WTC11 (cell line): ENCODE results near the gene TREX2.
"Not testable (repeated sequence)": the region's sequence is repeated elsewhere in the genome, so short reads cannot be mapped to it uniquely, and the experiment has no call there.

Experiments used
- AFF4 ChIP-seq: sonication (generic); formaldehyde crosslinking; IDR thresholded peaks from 2 replicates; pipeline ENCODE4 v1.8.1; 2023; ENCODE audit warnings: mild to moderate bottlenecking, missing genetic modification reagents, borderline replicate concordance
- ATF3 ChIP-seq: sonication (generic); formaldehyde crosslinking; conservative IDR thresholded peaks from 2 replicates; pipeline ENCODE4 v1.8.1; 2022; ENCODE audit warnings: mild to moderate bottlenecking, missing genetic modification reagents
- ATF6 ChIP-seq: sonication (generic); formaldehyde crosslinking; IDR thresholded peaks from 2 replicates; pipeline ENCODE4 v1.8.1; 2023; ENCODE audit warnings: mild to moderate bottlenecking, missing genetic modification reagents
- CTCF ChIP-seq: fragments of 200-600 bp; IDR thresholded peaks from 2 replicates; pipeline ENCODE4 v1.8.0; 2022; ENCODE audit warnings: antibody characterized with exemption
- MAX ChIP-seq: sonication (generic); formaldehyde crosslinking; IDR thresholded peaks from 2 replicates; pipeline ENCODE4 v1.8.0; 2022; ENCODE audit warnings: mild to moderate bottlenecking, missing genetic modification reagents
- NR3C1 ChIP-seq: sonication (generic); formaldehyde crosslinking; conservative IDR thresholded peaks from 2 replicates; pipeline ENCODE4 v1.8.1; 2023; ENCODE audit warnings: low read depth, mild to moderate bottlenecking, missing genetic modification reagents
- TEAD4 ChIP-seq: sonication (generic); formaldehyde crosslinking; IDR thresholded peaks from 2 replicates; pipeline ENCODE4 v1.8.0; 2022; ENCODE audit warnings: mild to moderate bottlenecking, missing genetic modification reagents
- ZNF138 ChIP-seq: sonication (generic); formaldehyde crosslinking; conservative IDR thresholded peaks from 2 replicates; pipeline ENCODE4 v1.8.1; 2022; ENCODE audit warnings: mild to moderate bottlenecking, moderate library complexity, missing genetic modification reagents

GRCh38 chrX:153404333-153404732 lies 41.5 kb downstream of the TREX2 start:
- not testable (repeated sequence) for TF ChIP-seq ATF6 (CRISPR knock-in tag); CTCF; TEAD4 (CRISPR knock-in tag); AFF4 (CRISPR knock-in tag); NR3C1 (CRISPR knock-in tag); ATF3; MAX (CRISPR knock-in tag); ZNF138 (CRISPR knock-in tag)
